ENCODE data around the gene TSR1.

Gene TSR1

GRCh38 chr17:2279707-2280106, 56.5 kb downstream of the TSR1 start:
- ATAC-seq: no peak
- no peak for DNase-seq

GRCh38 chr17:2277429-2278170, 58.7 kb downstream of the TSR1 start:
- ATAC-seq (no peak), DNase-seq (no peak)

- DNase-seq: no peak
- no peak for ATAC-seq
These were observed 60.5 kb downstream of the TSR1 start for GRCh38 chr17:2275722-2276121.

GRCh38 chr17:2274414-2274813, 61.8 kb downstream of the TSR1 start:
- ATAC-seq: no peak
- no peak for DNase-seq
